ENCODE results near the gene ZNHIT3.
A peak's percentile ranks its signal among the peaks of the same experiment; 100 is the strongest.
"Not testable (repeated sequence)": the region's sequence is repeated elsewhere in the genome, so short reads cannot be mapped to it uniquely, and the experiment has no call there.

ZNHIT3 gene

GRCh38 chr17:36486204-36487194 is at the start of gene ZNHIT3:
Gene ZNHIT3 (plus strand): TSS chr17:36486681. CDS start chr17:36486700, 19 bp downstream.
- H3K4me3 ChIP-seq (ENCODE audit: low read depth in 1 of 2, low read length in 2 of 2), result peak within 1 kb of the TSS; percentile 90 to 98

GRCh38 chr17:36441792-36442191 is 44.7 kb upstream of the ZNHIT3 start:
- H3K27me3 ChIP-seq (ENCODE audit: low read depth, low read length); H3K4me3 ChIP-seq (ENCODE audit: low read depth in 1 of 2, low read length in 2 of 2); H3K9me3 ChIP-seq (ENCODE audit: control insufficient read depth in 1 of 2, low read length in 2 of 2); H3K27ac ChIP-seq (ENCODE audit: low read length); H3K36me3 ChIP-seq (ENCODE audit: control insufficient read depth in 1 of 2, insufficient read depth in 2 of 2, low read length in 2 of 2); H3K4me1 ChIP-seq (ENCODE audit: control insufficient read depth in 1 of 2, insufficient read depth in 2 of 2, low read length in 2 of 2): not testable (repeated sequence)

More at GRCh38 chr17:36486204-36487194, at the start of gene ZNHIT3:
- Histone ChIP-seq H3K27me3 (ENCODE audit: low read depth, low read length) (no peaks in the 10 kb centered on the region), H3K9me3 (ENCODE audit: control insufficient read depth in 1 of 2, low read length in 2 of 2) (no peaks in the 10 kb centered on the region), H3K27ac (ENCODE audit: low read length) (peak within 1 kb of the TSS; percentile 62), H3K4me1 (ENCODE audit: control insufficient read depth in 1 of 2, insufficient read depth in 2 of 2, low read length in 2 of 2) (peaks cover 5 to 33% of the 10 kb centered on the region in 2 donors), H3K36me3 (ENCODE audit: control insufficient read depth in 1 of 2, insufficient read depth in 2 of 2, low read length in 2 of 2) (no peaks in the 10 kb centered on the region)

GRCh38 chr17:36443777-36444176 is 42.7 kb upstream of the ZNHIT3 start:
- Histone ChIP-seq H3K9me3 (ENCODE audit: control insufficient read depth in 1 of 2, low read length in 2 of 2) (no peaks in the 10 kb centered on the region), H3K36me3 (ENCODE audit: control insufficient read depth in 1 of 2, insufficient read depth in 2 of 2, low read length in 2 of 2) (no peaks in the 10 kb centered on the region), H3K4me3 (ENCODE audit: low read depth in 1 of 2, low read length in 2 of 2) (no peak overlapping the region), H3K27me3 (ENCODE audit: low read depth, low read length) (no peaks in the 10 kb centered on the region), H3K4me1 (ENCODE audit: control insufficient read depth in 1 of 2, insufficient read depth in 2 of 2, low read length in 2 of 2) (no peaks in the 10 kb centered on the region), H3K27ac (ENCODE audit: low read length) (no peak overlapping the region)

GRCh38 chr17:36449997-36450396 is 36.5 kb upstream of the ZNHIT3 start:
- H3K4me1 ChIP-seq (ENCODE audit: control insufficient read depth in 1 of 2, insufficient read depth in 2 of 2, low read length in 2 of 2); H3K36me3 ChIP-seq (ENCODE audit: control insufficient read depth in 1 of 2, insufficient read depth in 2 of 2, low read length in 2 of 2); H3K27me3 ChIP-seq (ENCODE audit: low read depth, low read length); H3K9me3 ChIP-seq (ENCODE audit: control insufficient read depth in 1 of 2, low read length in 2 of 2); H3K27ac ChIP-seq (ENCODE audit: low read length); H3K4me3 ChIP-seq (ENCODE audit: low read depth in 1 of 2, low read length in 2 of 2): not testable (repeated sequence)

- not testable (repeated sequence) for H3K9me3 ChIP-seq (ENCODE audit: control insufficient read depth in 1 of 2, low read length in 2 of 2); H3K27me3 ChIP-seq (ENCODE audit: low read depth, low read length); H3K4me3 ChIP-seq (ENCODE audit: low read depth in 1 of 2, low read length in 2 of 2); H3K36me3 ChIP-seq (ENCODE audit: control insufficient read depth in 1 of 2, insufficient read depth in 2 of 2, low read length in 2 of 2); H3K27ac ChIP-seq (ENCODE audit: low read length); H3K4me1 ChIP-seq (ENCODE audit: control insufficient read depth in 1 of 2, insufficient read depth in 2 of 2, low read length in 2 of 2)
Measured at GRCh38 chr17:36452888-36453287, 33.6 kb upstream of the ZNHIT3 start.

- H3K36me3 ChIP-seq (ENCODE audit: control insufficient read depth in 1 of 2, insufficient read depth in 2 of 2, low read length in 2 of 2); H3K4me1 ChIP-seq (ENCODE audit: control insufficient read depth in 1 of 2, insufficient read depth in 2 of 2, low read length in 2 of 2); H3K27me3 ChIP-seq (ENCODE audit: low read depth, low read length); H3K4me3 ChIP-seq (ENCODE audit: low read depth in 1 of 2, low read length in 2 of 2); H3K9me3 ChIP-seq (ENCODE audit: control insufficient read depth in 1 of 2, low read length in 2 of 2); H3K27ac ChIP-seq (ENCODE audit: low read length): not testable (repeated sequence)
Measured at GRCh38 chr17:36457701-36458100, 28.8 kb upstream of the ZNHIT3 start.

- Histone ChIP-seq H3K36me3 (ENCODE audit: control insufficient read depth in 1 of 2, insufficient read depth in 2 of 2, low read length in 2 of 2) (no peaks in the 10 kb centered on the region), H3K27ac (ENCODE audit: low read length) (no peak overlapping the region), H3K9me3 (ENCODE audit: control insufficient read depth in 1 of 2, low read length in 2 of 2) (no peaks in the 10 kb centered on the region), H3K27me3 (ENCODE audit: low read depth, low read length) (no peaks in the 10 kb centered on the region), H3K4me3 (ENCODE audit: low read depth in 1 of 2, low read length in 2 of 2) (no peak overlapping the region), H3K4me1 (ENCODE audit: control insufficient read depth in 1 of 2, insufficient read depth in 2 of 2, low read length in 2 of 2) (no peaks in the 10 kb centered on the region)
Measured at GRCh38 chr17:36459045-36459444, 27.4 kb upstream of the ZNHIT3 start.

- Histone ChIP-seq H3K27ac (ENCODE audit: low read length) (no peak overlapping the region), H3K27me3 (ENCODE audit: low read depth, low read length) (peaks cover 2% of the 10 kb centered on the region), H3K36me3 (ENCODE audit: control insufficient read depth in 1 of 2, insufficient read depth in 2 of 2, low read length in 2 of 2) (no peaks in the 10 kb centered on the region)
Measured at GRCh38 chr17:36459601-36460000, 26.9 kb upstream of the ZNHIT3 start.

GRCh38 chr17:36460265-36460937 is 26.1 kb upstream of the ZNHIT3 start:
- Histone ChIP-seq H3K9me3 (ENCODE audit: control insufficient read depth in 1 of 2, low read length in 2 of 2) (no peaks in the 10 kb centered on the region), H3K27me3 (ENCODE audit: low read depth, low read length) (peaks cover 10% of the 10 kb centered on the region), H3K4me3 (ENCODE audit: low read depth in 1 of 2, low read length in 2 of 2) (no peak overlapping the region), H3K27ac (ENCODE audit: low read length) (no peak overlapping the region), H3K36me3 (ENCODE audit: control insufficient read depth in 1 of 2, insufficient read depth in 2 of 2, low read length in 2 of 2) (no peaks in the 10 kb centered on the region), H3K4me1 (ENCODE audit: control insufficient read depth in 1 of 2, insufficient read depth in 2 of 2, low read length in 2 of 2) (no peaks in the 10 kb centered on the region)

More at GRCh38 chr17:36459601-36460000, 26.9 kb upstream of the ZNHIT3 start:
- Histone ChIP-seq H3K9me3 (ENCODE audit: control insufficient read depth in 1 of 2, low read length in 2 of 2) (no peaks in the 10 kb centered on the region), H3K4me3 (ENCODE audit: low read depth in 1 of 2, low read length in 2 of 2) (no peak overlapping the region), H3K4me1 (ENCODE audit: control insufficient read depth in 1 of 2, insufficient read depth in 2 of 2, low read length in 2 of 2) (no peaks in the 10 kb centered on the region)

GRCh38 chr17:36461330-36462110 is 25.0 kb upstream of the ZNHIT3 start:
- H3K27me3 ChIP-seq (ENCODE audit: low read depth, low read length), result peaks cover 15% of the 10 kb centered on the region

More at GRCh38 chr17:36461330-36462110, 25.0 kb upstream of the ZNHIT3 start:
- Histone ChIP-seq H3K4me3 (ENCODE audit: low read depth in 1 of 2, low read length in 2 of 2) (no peak overlapping the region), H3K4me1 (ENCODE audit: control insufficient read depth in 1 of 2, insufficient read depth in 2 of 2, low read length in 2 of 2) (no peaks in the 10 kb centered on the region), H3K36me3 (ENCODE audit: control insufficient read depth in 1 of 2, insufficient read depth in 2 of 2, low read length in 2 of 2) (no peaks in the 10 kb centered on the region), H3K27ac (ENCODE audit: low read length) (no peak overlapping the region), H3K9me3 (ENCODE audit: control insufficient read depth in 1 of 2, low read length in 2 of 2) (no peaks in the 10 kb centered on the region)

Data from muscle layer of duodenum (tissue), 2 donors.